CD4-positive, alpha-beta T cell treated with Interleukin-17A for 1 hour (primary cell): Measurements from ENCODE around the gene ABCB6.
A peak's percentile ranks its signal among the peaks of the same experiment; 100 is the strongest.

Source experiments
- DNase-seq: peaks from one replicate; pipeline ENCODE4 v3.0.0-alpha.2; 2020

ABCB6 gene

GRCh38 chr2:219182331-219183150 is 36.2 kb downstream of the ABCB6 start:
- DNase-seq = no peak

- DNase-seq = no peak
Observed at GRCh38 chr2:219181531-219181930, 37.2 kb downstream of the ABCB6 start.

- DNase-seq = no peak
Observed at GRCh38 chr2:219180961-219181360, 37.8 kb downstream of the ABCB6 start.

GRCh38 chr2:219179601-219180465 is 38.9 kb downstream of the ABCB6 start:
- no peak for DNase-seq

- no peak for DNase-seq
Observed at GRCh38 chr2:219178377-219179175, 40.2 kb downstream of the ABCB6 start.

- DNase-seq = peak; percentile 90
Observed at GRCh38 chr2:219177552-219178376, 41.0 kb downstream of the ABCB6 start, which contains the start of gene RETREG2. Gene RETREG2, plus strand, starts transcription at chr2:219178275. Its CDS starts 78 bp downstream, at chr2:219178353.

- DNase-seq = peak; percentile 89
Observed at GRCh38 chr2:219176818-219177551, 41.8 kb downstream of the ABCB6 start, which contains the start of gene CNPPD1. Gene CNPPD1, minus strand, starts transcription at chr2:219176925. Its CDS starts 97 bp downstream, at chr2:219176828.

GRCh38 chr2:219175928-219176817 is 42.6 kb downstream of the ABCB6 start:
- peak; percentile 28 for DNase-seq

- no peak for DNase-seq
Observed at GRCh38 chr2:219175486-219175885, 43.3 kb downstream of the ABCB6 start.

GRCh38 chr2:219174801-219175200 is 44.0 kb downstream of the ABCB6 start:
- DNase-seq = no peak

- no peak for DNase-seq
Observed at GRCh38 chr2:219174146-219174545, 44.6 kb downstream of the ABCB6 start.

- no peak for DNase-seq
Observed at GRCh38 chr2:219173176-219173575, 45.6 kb downstream of the ABCB6 start.

GRCh38 chr2:219172231-219173154 is 46.3 kb downstream of the ABCB6 start:
- DNase-seq = no peak

GRCh38 chr2:219171231-219171651 is 47.5 kb downstream of the ABCB6 start:
- DNase-seq = peak; percentile 68

- DNase-seq = no peak
Observed at GRCh38 chr2:219169930-219170654, 48.7 kb downstream of the ABCB6 start, which contains the start of gene SLC23A3. Gene SLC23A3, minus strand, starts transcription at chr2:219170029. Its CDS starts 45 bp downstream, at chr2:219169984.

GRCh38 chr2:219168932-219169331 is 49.8 kb downstream of the ABCB6 start:
- no peak for DNase-seq

GRCh38 chr2:219168526-219168925 is 50.2 kb downstream of the ABCB6 start:
- DNase-seq = no peak

GRCh38 chr2:219167997-219168396 is 50.8 kb downstream of the ABCB6 start:
- no peak for DNase-seq
